Endothelial cell of umbilical vein (primary cell): ENCODE measurements around the gene SLC4A1AP. TPM values are rescaled to one million over a fixed set of nuclear protein-coding genes. Genes with fewer than 3 reads are reported as not detected.
"Not testable (repeated sequence)": the region's sequence is repeated elsewhere in the genome, so short reads cannot be mapped to it uniquely, and the experiment has no call there.

Experiments
- BruUV-seq: library from RNA; stranded (reverse); fragments of 400-500 nt; replicated peaks from 2 replicates; lab custom pipeline; 2021; lab: Mats Ljungman, UMichigan
- CTCF ChIA-PET: fragments of 300-600, 350-600 bp; sonication (Branson Sonifier 250); formaldehyde crosslinking; loops from one replicate; lab custom pipeline; 2021; ENCODE audit warnings: antibody characterized with exemption, inconsistent platforms; lab: Charles Lee
- POLR2A ChIA-PET: fragments of 300-600, 350-600 bp; sonication (Branson Sonifier 250); formaldehyde crosslinking; loops from one replicate; lab custom pipeline; 2021; ENCODE audit warnings: antibody characterized with exemption, inconsistent platforms; lab: Charles Lee
- DNase-seq: peaks from one replicate; pipeline ENCODE4 v3.0.0-alpha.2; 2011; ENCODE audit warnings: low read depth, low spot score
- FAIRE-seq: peaks from 2 replicates; lab custom pipeline; 2011; peaks lifted over from hg19 to GRCh38; lab: Jason Lieb, UNC
- H2AFZ ChIP-seq: 2 replicates; pipeline ENCODE4 v1.6.0; 2012; ENCODE audit warnings: low read depth, low read length, control low read depth, inconsistent platforms
- H3K27ac ChIP-seq: 2 replicates; pipeline ENCODE4 v1.5.1; 2011; ENCODE audit warnings: low read depth, mild to moderate bottlenecking, control low read depth, low read length, moderate library complexity; ENCODE audit not compliant: insufficient read depth
- H3K27me3 ChIP-seq, 2 experiments: 2 replicates each; pipeline versions ENCODE4 v1.6.0 to v1.6.1; 2011; ENCODE audit warnings: low read length in 2 of 2, mixed read lengths in 1 of 2; ENCODE audit not compliant: control insufficient read depth in 2 of 2, insufficient read depth in 2 of 2
- H3K36me3 ChIP-seq, 2 experiments: 2 replicates in 1 of 2; 3 replicates in 1 of 2; pipeline ENCODE4 v1.5.1; 2011; ENCODE audit warnings: low read length in 2 of 2, mild to moderate bottlenecking in 1 of 2, moderate library complexity in 1 of 2; ENCODE audit not compliant: control insufficient read depth in 2 of 2, insufficient read depth in 2 of 2; ENCODE audit errors: extremely low read depth in 1 of 2
- H3K4me1 ChIP-seq: 3 replicates; pipeline ENCODE4 v1.5.1; 2011; ENCODE audit warnings: mild to moderate bottlenecking, low read length; ENCODE audit not compliant: control insufficient read depth, insufficient read depth; ENCODE audit errors: extremely low read depth
- H3K4me2 ChIP-seq: 2 replicates; pipeline ENCODE4 v1.6.1; 2011; ENCODE audit warnings: low read length, control low read depth, mixed read lengths; ENCODE audit not compliant: insufficient read depth
- H3K4me3 ChIP-seq, 3 experiments: fragments of 200-600 bp in 1 of 3; sonication (generic), shearing (Covaris generic) in 1 of 3; replicated peaks in 1 of 3; 2 replicates each; pipeline ENCODE4 v1.5.1; 2011 to 2016; ENCODE audit warnings: control low read depth in 3 of 3, low read length in 3 of 3, mild to moderate bottlenecking in 2 of 3, inconsistent platforms in 1 of 3, low read depth in 1 of 3, moderate library complexity in 1 of 3; ENCODE audit not compliant: insufficient read depth in 1 of 3
- H3K79me2 ChIP-seq: 2 replicates; pipeline ENCODE4 v1.6.0; 2012; ENCODE audit warnings: low read length, inconsistent platforms; ENCODE audit not compliant: control insufficient read depth, insufficient read depth
- H3K9ac ChIP-seq: replicated peaks from 2 replicates; pipeline ENCODE3; 2011; ENCODE audit warnings: low read length, control low read depth; ENCODE audit not compliant: insufficient read depth; ENCODE audit errors: extremely low read depth
- H3K9me1 ChIP-seq: replicated peaks from 3 replicates; pipeline ENCODE4 v1.6.0; 2011; ENCODE audit warnings: mild to moderate bottlenecking, low read length; ENCODE audit not compliant: control insufficient read depth, insufficient read depth; ENCODE audit errors: extremely low read depth
- H3K9me3 ChIP-seq: replicated peaks from 2 replicates; pipeline ENCODE4 v1.5.1; 2012; ENCODE audit warnings: low read length, inconsistent platforms; ENCODE audit not compliant: control insufficient read depth, insufficient read depth
- H4K20me1 ChIP-seq: replicated peaks from 2 replicates; pipeline ENCODE3; 2011; ENCODE audit warnings: mild to moderate bottlenecking, low read length; ENCODE audit not compliant: control insufficient read depth, insufficient read depth; ENCODE audit errors: extremely low read depth
- EZH2 ChIP-seq: IDR thresholded peaks from 2 replicates; pipeline ENCODE4 v1.6.1; 2012; ENCODE audit warnings: borderline replicate concordance, low read depth, mild to moderate bottlenecking, moderate library complexity, low read length, inconsistent platforms; ENCODE audit not compliant: severe bottlenecking
- FOS ChIP-seq: IDR thresholded peaks from 2 replicates; pipeline ENCODE4 v1.6.1; 2011; ENCODE audit warnings: mild to moderate bottlenecking, low read length, moderate library complexity, borderline replicate concordance; ENCODE audit not compliant: insufficient read depth
- GATA2 ChIP-seq: IDR thresholded peaks from 2 replicates; pipeline ENCODE4 v1.7.0; 2011; ENCODE audit warnings: low read depth, mild to moderate bottlenecking, moderate library complexity, mixed read lengths, low read length; ENCODE audit not compliant: insufficient read length, insufficient read depth
- JUN ChIP-seq: IDR thresholded peaks from 2 replicates; pipeline ENCODE4 v1.6.1; 2011; ENCODE audit warnings: borderline replicate concordance, low read depth; ENCODE audit not compliant: insufficient read length, insufficient read depth
- MAX ChIP-seq: IDR thresholded peaks from 2 replicates; pipeline ENCODE4 v1.6.1; 2011; ENCODE audit not compliant: insufficient read depth, insufficient read length
- MYC ChIP-seq: IDR thresholded peaks from one replicate; pipeline ENCODE4 v1.6.1; 2011; ENCODE audit warnings: mild to moderate bottlenecking, low read depth, low read length
- POLR2A ChIP-seq: IDR thresholded peaks from 2 replicates; pipeline ENCODE4 v1.6.1; 2012; ENCODE audit warnings: low read depth, mild to moderate bottlenecking, control low read depth, low read length
- POLR2AphosphoS5 ChIP-seq: IDR thresholded peaks from 2 replicates; pipeline ENCODE4 v1.6.1; 2012; ENCODE audit warnings: low read depth, mild to moderate bottlenecking, control low read depth, low read length, moderate library complexity; ENCODE audit not compliant: insufficient read depth
- dilution Hi-C: fragments of 300-500 bp; cut with MboI; formaldehyde crosslinking; loops from one replicate; pipeline ENCODE4 v1.15.0; 2019; ENCODE audit warnings: low sequenced_read_pairs; ENCODE audit not compliant: extremely low pct_ligation_motif_present
- intact Hi-C: fragments of 100-400 bp; cut with micrococcal nuclease; formaldehyde crosslinking; loops from one replicate; pipeline ENCODE4 v1.10.0; 2022
- polyA plus RNA-seq, 4 experiments: library from polyadenylated mRNA; depleted of rRNA in 3 of 4; stranded (reverse) in 3 of 4; unstranded in 1 of 4; fragments of >200 nt; gene quantifications; 2 replicates each; pipeline versions ENCODE4 v1.2.1 to v1.2.3, GENCODE V29; 2011 to 2012; ENCODE audit warnings: missing spikeins in 1 of 4
- total RNA-seq: library from RNA; stranded (reverse); gene quantifications from 2 replicates; pipeline ENCODE4 v1.2.3, GENCODE V29; 2021
- TF ChIP-seq, protein P1 (sequence below), 2 donors: IDR thresholded peaks; 1 replicate in 1 of 2; 2 replicates in 1 of 2; pipeline ENCODE4 v1.5.1; 2011; ENCODE audit warnings: low read length in 2 of 2, mild to moderate bottlenecking in 2 of 2, moderate library complexity in 2 of 2, control low read depth in 1 of 2, inconsistent platforms in 1 of 2, low read depth in 1 of 2; ENCODE audit not compliant: insufficient read depth in 1 of 2; ENCODE audit errors: extremely low read depth in 1 of 2

Gene SLC4A1AP
- total and polyA plus RNA-seq, 2 donors (not counting 3 experiments of a cell fraction or from before 2014, with no cell fraction given), result 9.5 to 28.4 TPM

DNA sequence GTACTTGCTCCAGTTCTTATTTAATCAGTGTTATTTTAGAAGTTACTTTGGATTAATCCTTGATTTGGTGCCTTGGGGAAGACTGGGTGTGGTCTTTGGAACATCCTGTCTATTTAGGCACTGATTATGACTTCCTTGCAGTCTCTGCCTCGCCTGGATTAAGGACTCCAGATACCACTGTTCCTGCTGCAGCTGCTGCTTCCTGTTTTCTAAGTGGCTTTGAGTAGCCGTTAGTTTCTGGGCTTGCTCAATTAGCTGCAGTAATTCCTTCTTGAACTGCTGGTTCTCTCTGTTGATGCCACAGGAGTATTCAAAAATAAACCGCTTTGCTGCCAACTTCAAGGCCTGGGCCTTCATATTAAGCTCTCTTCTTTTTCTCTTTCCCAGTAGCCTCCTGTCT is 36.8 kb upstream of the SLC4A1AP start:
- intact Hi-C loops, H4K20me1 ChIP-seq, H3K9ac ChIP-seq, H3K4me3 ChIP-seq, H3K36me3 ChIP-seq, dilution Hi-C loops, H3K79me2 ChIP-seq, H2AFZ ChIP-seq, H3K9me3 ChIP-seq, BruUV-seq, H3K9me1 ChIP-seq, H3K27me3 ChIP-seq, POLR2A ChIA-PET: not testable (repeated sequence)
- FAIRE-seq (peak; percentile 79), DNase-seq (peak; percentile 47)
- H3K27ac ChIP-seq, result peak overlapping the region; percentile 69
- peaks cover 34% of the 10 kb centered on the region for H3K4me1 ChIP-seq
- CTCF ChIA-PET, result interaction anchor here (2.4 kb wide), 1 partner anchor 56 kb away, joined by 14 read pairs; no protein-coding TSS in a partner anchor
- peak overlapping the region; percentile 0 for H3K4me2 ChIP-seq

DNA sequence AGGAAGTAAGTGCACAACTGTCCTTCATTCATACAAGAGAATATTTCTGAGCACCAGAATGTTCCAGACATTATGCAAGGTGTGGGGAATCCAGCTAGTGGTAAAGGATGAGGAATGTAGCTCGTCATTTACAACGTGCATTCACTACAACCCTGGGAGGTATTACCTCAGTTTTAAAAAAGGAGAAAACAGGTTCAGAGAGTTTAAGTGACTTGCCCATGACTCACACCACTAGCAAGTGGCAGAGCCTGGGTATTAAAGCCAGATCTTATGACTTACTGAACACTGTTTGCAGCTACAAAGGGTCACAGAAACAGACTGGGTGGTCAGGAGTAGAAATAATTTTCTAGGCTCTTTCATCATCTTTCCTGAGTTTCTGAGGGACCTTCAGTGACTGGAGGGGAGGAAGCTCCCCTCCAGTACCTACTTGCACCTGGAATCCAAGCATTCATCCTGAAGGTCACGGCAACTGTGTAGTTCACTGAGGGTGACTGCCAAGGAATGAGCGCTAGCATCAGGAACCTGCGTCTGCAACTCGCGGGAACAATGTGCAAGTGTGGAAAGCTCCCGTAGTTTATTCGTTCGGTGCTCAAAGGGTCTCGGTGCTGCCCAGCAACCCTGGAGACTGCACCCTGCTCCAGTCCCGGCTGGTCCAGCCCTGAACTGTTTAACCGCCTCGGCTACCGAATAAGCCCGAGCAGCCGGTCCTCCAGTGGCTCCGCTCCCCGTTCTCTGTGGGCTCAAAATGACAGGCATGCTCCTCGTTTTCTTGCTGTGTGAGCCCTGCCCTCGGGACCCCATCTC is 35.5 kb upstream of the SLC4A1AP start:
- POLR2A ChIA-PET, result interaction anchor here (0.6 kb wide), 1 partner anchor 21 kb away, joined by 4 read pairs; no protein-coding TSS in a partner anchor
- Histone ChIP-seq H3K4me1 (peaks cover 27% of the 10 kb centered on the region), H3K4me3 (peak overlapping the region; percentile 9 to 98 (median 98)), H3K9me1 (no peaks in the 10 kb centered on the region), H3K9ac (peak overlapping the region; percentile 95), H3K27me3 (no peaks in the 10 kb centered on the region), H3K9me3 (no peaks in the 10 kb centered on the region), H4K20me1 (no peaks in the 10 kb centered on the region), H2AFZ (peak overlapping the region; percentile 95), H3K4me2 (peak overlapping the region; percentile 99), H3K79me2 (peaks cover 10% of the 10 kb centered on the region), H3K36me3 (peaks cover 3 to 8% of the 10 kb centered on the region in 2 experiments), H3K27ac (peak overlapping the region; percentile 69)
- no TSS peak for BruUV-seq
- DNase-seq, result peak; percentile 60
- dilution Hi-C loops, result no loop called here
- TF ChIP-seq EZH2 (no peak), POLR2A (no peak), GATA2 (no peak), JUN (peak; percentile 32), MYC (no peak), FOS (peak; percentile 73), MAX (no peak), POLR2AphosphoS5 (peak; percentile 17)
- TF ChIP-seq, protein P1, sequence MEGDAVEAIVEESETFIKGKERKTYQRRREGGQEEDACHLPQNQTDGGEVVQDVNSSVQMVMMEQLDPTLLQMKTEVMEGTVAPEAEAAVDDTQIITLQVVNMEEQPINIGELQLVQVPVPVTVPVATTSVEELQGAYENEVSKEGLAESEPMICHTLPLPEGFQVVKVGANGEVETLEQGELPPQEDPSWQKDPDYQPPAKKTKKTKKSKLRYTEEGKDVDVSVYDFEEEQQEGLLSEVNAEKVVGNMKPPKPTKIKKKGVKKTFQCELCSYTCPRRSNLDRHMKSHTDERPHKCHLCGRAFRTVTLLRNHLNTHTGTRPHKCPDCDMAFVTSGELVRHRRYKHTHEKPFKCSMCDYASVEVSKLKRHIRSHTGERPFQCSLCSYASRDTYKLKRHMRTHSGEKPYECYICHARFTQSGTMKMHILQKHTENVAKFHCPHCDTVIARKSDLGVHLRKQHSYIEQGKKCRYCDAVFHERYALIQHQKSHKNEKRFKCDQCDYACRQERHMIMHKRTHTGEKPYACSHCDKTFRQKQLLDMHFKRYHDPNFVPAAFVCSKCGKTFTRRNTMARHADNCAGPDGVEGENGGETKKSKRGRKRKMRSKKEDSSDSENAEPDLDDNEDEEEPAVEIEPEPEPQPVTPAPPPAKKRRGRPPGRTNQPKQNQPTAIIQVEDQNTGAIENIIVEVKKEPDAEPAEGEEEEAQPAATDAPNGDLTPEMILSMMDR (IDR thresholded peaks at IDR 0.05; ENCODE audit: extremely low read depth in 1 of 2, insufficient read depth in 1 of 2, low read depth in 1 of 2, low read length in 2 of 2), result no peak
- intact Hi-C loops, result loop anchor here (1.0 to 2.0 kb wide), 4 partner anchors 45 to 200 kb away; partner anchors contain the start of genes IFT172, NRBP1 and ZNF512
- peak; percentile 63 for FAIRE-seq
- CTCF ChIA-PET, result interaction anchor here (1.0 to 2.4 kb wide), 2 partner anchors 10 to 55 kb away, joined by 3 to 14 read pairs; no protein-coding TSS in a partner anchor
